ENCODE results near the gene CLEC18A.

The CLEC18A gene

GRCh38 chr16:69922200-69922599 is 28.9 kb upstream of the CLEC18A start:
- Mint-ChIP-seq H3K27me3 (no peaks in the 10 kb centered on the region), H3K4me3 (no peak overlapping the region), H3K4me1 (ENCODE audit: low read depth in 2 of 2) (peaks cover 0 to 4% of the 10 kb centered on the region in 2 donors), H3K9me3 (no peaks in the 10 kb centered on the region), H3K36me3 (ENCODE audit: insufficient read depth) (peaks cover 22% of the 10 kb centered on the region), H3K27ac (peak overlapping the region in 1 of 2 donors; percentile 28)
- DNase-seq (no peak), ATAC-seq (replicated peaks) (no peak)

GRCh38 chr16:69924041-69924775 is 26.9 kb upstream of the CLEC18A start:
- Mint-ChIP-seq H3K9me3 (no peaks in the 10 kb centered on the region), H3K4me3 (no peak overlapping the region), H3K27me3 (no peaks in the 10 kb centered on the region), H3K4me1 (ENCODE audit: low read depth in 2 of 2) (peaks cover 0 to 4% of the 10 kb centered on the region in 2 donors), H3K36me3 (ENCODE audit: insufficient read depth) (peaks cover 16% of the 10 kb centered on the region), H3K27ac (no peak overlapping the region)
- no peak for DNase-seq
- no peak for ATAC-seq (replicated peaks)

GRCh38 chr16:69924777-69925191 is 26.4 kb upstream of the CLEC18A start:
- H3K9me3 Mint-ChIP-seq: no peaks in the 10 kb centered on the region
- peaks cover 15% of the 10 kb centered on the region for H3K36me3 Mint-ChIP-seq (ENCODE audit: insufficient read depth)
- DNase-seq (no peak), ATAC-seq (replicated peaks) (no peak)
- H3K27me3 Mint-ChIP-seq: no peaks in the 10 kb centered on the region
- H3K4me1 Mint-ChIP-seq (ENCODE audit: low read depth in 2 of 2): peaks cover 0 to 4% of the 10 kb centered on the region in 2 donors
- no peak overlapping the region for H3K27ac Mint-ChIP-seq
- no peak overlapping the region for H3K4me3 Mint-ChIP-seq

- Mint-ChIP-seq H3K4me1 (ENCODE audit: low read depth in 2 of 2) (peaks cover 0 to 4% of the 10 kb centered on the region in 2 donors), H3K4me3 (no peak overlapping the region), H3K27ac (no peak overlapping the region), H3K27me3 (no peaks in the 10 kb centered on the region), H3K9me3 (no peaks in the 10 kb centered on the region), H3K36me3 (ENCODE audit: insufficient read depth) (peaks cover 15% of the 10 kb centered on the region)
- ATAC-seq (replicated peaks) (no peak), DNase-seq (no peak)
These were observed 25.8 kb upstream of the CLEC18A start for GRCh38 chr16:69925311-69925710.

- Mint-ChIP-seq H3K4me1 (ENCODE audit: low read depth in 2 of 2) (peaks cover 0 to 4% of the 10 kb centered on the region in 2 donors), H3K9me3 (no peaks in the 10 kb centered on the region), H3K4me3 (no peak overlapping the region), H3K27ac (no peak overlapping the region), H3K27me3 (no peaks in the 10 kb centered on the region), H3K36me3 (ENCODE audit: insufficient read depth) (peaks cover 17% of the 10 kb centered on the region)
- DNase-seq: peak in 1 of 3 experiments; percentile 8
- ATAC-seq (replicated peaks): no peak
These were observed 24.9 kb upstream of the CLEC18A start for GRCh38 chr16:69926241-69926640.

- H3K36me3 Mint-ChIP-seq (ENCODE audit: insufficient read depth): peaks cover 22% of the 10 kb centered on the region
- no peak for DNase-seq
These were observed 23.9 kb upstream of the CLEC18A start for GRCh38 chr16:69927056-69927757.

GRCh38 chr16:69928856-69929400 is 22.2 kb upstream of the CLEC18A start:
- no peak overlapping the region for H3K4me3 Mint-ChIP-seq
- H3K4me1 Mint-ChIP-seq (ENCODE audit: low read depth in 2 of 2): peaks cover 0 to 2% of the 10 kb centered on the region in 2 donors
- no peak for DNase-seq
- H3K9me3 Mint-ChIP-seq: no peaks in the 10 kb centered on the region
- H3K27ac Mint-ChIP-seq: no peak overlapping the region
- H3K27me3 Mint-ChIP-seq: no peaks in the 10 kb centered on the region
- ATAC-seq (replicated peaks): no peak
- H3K36me3 Mint-ChIP-seq (ENCODE audit: insufficient read depth): peaks cover 34% of the 10 kb centered on the region

More at GRCh38 chr16:69927056-69927757, 23.9 kb upstream of the CLEC18A start:
- ATAC-seq (replicated peaks): no peak
- no peak overlapping the region for H3K4me3 Mint-ChIP-seq
- peak overlapping the region in 1 of 2 donors; percentile 60 for H3K27ac Mint-ChIP-seq
- H3K9me3 Mint-ChIP-seq: no peaks in the 10 kb centered on the region
- H3K4me1 Mint-ChIP-seq (ENCODE audit: low read depth in 2 of 2): peaks cover 0 to 2% of the 10 kb centered on the region in 2 donors
- no peaks in the 10 kb centered on the region for H3K27me3 Mint-ChIP-seq

GRCh38 chr16:69929480-69929879 is 21.7 kb upstream of the CLEC18A start:
- DNase-seq: no peak
- H3K27me3 Mint-ChIP-seq: no peaks in the 10 kb centered on the region

GRCh38 chr16:69930117-69930776 is 20.9 kb upstream of the CLEC18A start:
- no peaks in the 10 kb centered on the region for H3K27me3 Mint-ChIP-seq
- ATAC-seq (replicated peaks) (peak; percentile 70), DNase-seq (peak; percentile 44 to 46 (median 45))
- H3K36me3 Mint-ChIP-seq (ENCODE audit: insufficient read depth): peaks cover 33% of the 10 kb centered on the region
- H3K4me1 Mint-ChIP-seq (ENCODE audit: low read depth in 2 of 2): peaks cover 0 to 2% of the 10 kb centered on the region in 2 donors
- H3K4me3 Mint-ChIP-seq: no peak overlapping the region
- no peaks in the 10 kb centered on the region for H3K9me3 Mint-ChIP-seq
- H3K27ac Mint-ChIP-seq: peak overlapping the region in 1 of 2 donors; percentile 41

More at GRCh38 chr16:69929480-69929879, 21.7 kb upstream of the CLEC18A start:
- no peaks in the 10 kb centered on the region for H3K9me3 Mint-ChIP-seq
- peaks cover 34% of the 10 kb centered on the region for H3K36me3 Mint-ChIP-seq (ENCODE audit: insufficient read depth)
- H3K4me3 Mint-ChIP-seq: no peak overlapping the region
- peaks cover 0 to 2% of the 10 kb centered on the region in 2 donors for H3K4me1 Mint-ChIP-seq (ENCODE audit: low read depth in 2 of 2)
- H3K27ac Mint-ChIP-seq: no peak overlapping the region
- ATAC-seq (replicated peaks): no peak

GRCh38 chr16:69931631-69932030 is 19.5 kb upstream of the CLEC18A start:
- Mint-ChIP-seq H3K4me3 (no peak overlapping the region), H3K36me3 (ENCODE audit: insufficient read depth) (peaks cover 40% of the 10 kb centered on the region), H3K27ac (no peak overlapping the region), H3K27me3 (no peaks in the 10 kb centered on the region), H3K9me3 (no peaks in the 10 kb centered on the region), H3K4me1 (ENCODE audit: low read depth in 2 of 2) (no peaks in the 10 kb centered on the region)
- DNase-seq: no peak
- ATAC-seq (replicated peaks): no peak

GRCh38 chr16:69932228-69932627 is 18.9 kb upstream of the CLEC18A start:
- no peak overlapping the region for H3K4me3 Mint-ChIP-seq
- no peaks in the 10 kb centered on the region for H3K9me3 Mint-ChIP-seq
- DNase-seq: no peak
- H3K27ac Mint-ChIP-seq: no peak overlapping the region
- H3K36me3 Mint-ChIP-seq (ENCODE audit: insufficient read depth): peaks cover 46% of the 10 kb centered on the region
- ATAC-seq (replicated peaks): no peak
- H3K4me1 Mint-ChIP-seq (ENCODE audit: low read depth in 2 of 2): no peaks in the 10 kb centered on the region
- no peaks in the 10 kb centered on the region for H3K27me3 Mint-ChIP-seq

GRCh38 chr16:69932691-69933392 is 18.3 kb upstream of the CLEC18A start:
- ATAC-seq (replicated peaks): no peak
- H3K27ac Mint-ChIP-seq: no peak overlapping the region

GRCh38 chr16:69934044-69934443 is 17.1 kb upstream of the CLEC18A start:
- DNase-seq: no peak
- Mint-ChIP-seq H3K36me3 (ENCODE audit: insufficient read depth) (peaks cover 60% of the 10 kb centered on the region), H3K4me1 (ENCODE audit: low read depth in 2 of 2) (no peaks in the 10 kb centered on the region), H3K4me3 (no peak overlapping the region), H3K27me3 (no peaks in the 10 kb centered on the region), H3K27ac (peak overlapping the region in 1 of 2 donors; percentile 60), H3K9me3 (no peaks in the 10 kb centered on the region)
- no peak for ATAC-seq (replicated peaks)

More at GRCh38 chr16:69932691-69933392, 18.3 kb upstream of the CLEC18A start:
- H3K9me3 Mint-ChIP-seq: no peaks in the 10 kb centered on the region
- H3K27me3 Mint-ChIP-seq: no peaks in the 10 kb centered on the region
- peaks cover 51% of the 10 kb centered on the region for H3K36me3 Mint-ChIP-seq (ENCODE audit: insufficient read depth)
- no peak overlapping the region for H3K4me3 Mint-ChIP-seq
- DNase-seq: no peak
- no peaks in the 10 kb centered on the region for H3K4me1 Mint-ChIP-seq (ENCODE audit: low read depth in 2 of 2)

Measured in effector memory CD8-positive, alpha-beta T cell (primary cell).